ENCODE measurements around the gene C11orf98. TPM values are rescaled to one million over a fixed set of nuclear protein-coding genes. Genes with fewer than 3 reads are reported as not detected.

The C11orf98 gene
- total RNA-seq, 1 experiment from 2014 or later: 154 TPM

GRCh38 chr11:62664405-62665074 lies 470 bp downstream of the C11orf98 start:
- peak overlapping the region; percentile 95 for H3K27ac Mint-ChIP-seq
- H3K36me3 Mint-ChIP-seq: peaks cover 30% of the 10 kb centered on the region
- H3K9me3 Mint-ChIP-seq: no peaks in the 10 kb centered on the region
- ChIA-PET CTCF (interaction anchor here (0.7 to 2.2 kb wide), 18 partner anchors 11 to 270 kb away, joined by 3 to 10 read pairs (median 5); partner anchors contain the start of genes B3GAT3, BSCL2, EML3 and GANAB), POLR2A (interaction anchor here (0.8 to 3.2 kb wide), 33 partner anchors 8 to 191 kb away, joined by 3 to 42 read pairs (median 7); partner anchors contain the start of genes B3GAT3, BSCL2, EEF1G and GANAB)
- no peaks in the 10 kb centered on the region for H3K27me3 Mint-ChIP-seq (ENCODE audit: low read depth)
- peaks cover 16% of the 10 kb centered on the region for H3K4me1 Mint-ChIP-seq
- H3K4me3 Mint-ChIP-seq: peak overlapping the region; percentile 97
- TF ChIP-seq PRDM15 (CRISPR knock-in tag; IDR thresholded peaks at IDR 0.05) (peak; percentile 90), ERG (CRISPR knock-in tag; IDR thresholded peaks at IDR 0.05) (no peak), ZNF671 (CRISPR knock-in tag; IDR thresholded peaks at IDR 0.05) (no peak), TEAD4 (CRISPR knock-in tag; IDR thresholded peaks at IDR 0.05) (no peak)
- DNase-seq (ENCODE audit: low spot score) (peak; percentile 60), ATAC-seq (peak; percentile 29)

DNA sequence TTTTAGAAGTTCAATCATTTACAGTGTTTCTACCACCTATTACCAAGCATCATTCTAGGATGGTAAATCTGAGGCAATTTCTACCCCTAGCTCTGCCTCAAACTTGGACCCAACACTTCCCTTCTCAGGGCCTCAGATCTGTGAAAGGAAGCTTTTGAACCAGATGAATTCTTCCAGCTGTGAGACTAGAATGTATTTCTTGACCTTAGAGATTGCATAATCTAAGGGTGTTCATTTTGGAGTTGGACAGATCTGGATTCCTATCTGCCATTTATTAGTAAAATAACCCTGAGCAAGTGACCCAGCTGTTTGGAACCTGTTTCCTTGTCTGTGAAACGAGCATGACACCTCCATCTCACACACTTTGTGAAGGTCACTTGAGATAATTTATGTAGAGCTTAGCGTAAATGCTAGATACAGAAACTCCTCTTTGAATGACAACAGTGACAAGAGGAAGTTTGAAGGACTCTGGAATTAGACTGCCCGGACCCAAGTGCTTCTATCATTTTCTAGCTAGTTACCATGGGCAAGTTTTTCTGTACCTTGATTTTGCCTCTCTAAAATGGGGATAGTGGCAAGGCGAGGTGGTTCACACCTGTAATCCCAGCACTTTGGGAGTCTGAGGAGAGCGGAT lies 8.1 kb downstream of the C11orf98 start:
- CTCF ChIA-PET: interaction anchor here (1.0 kb wide), 1 partner anchor 38 kb away, joined by 4 read pairs; no protein-coding TSS in a partner anchor
- H3K4me3 Mint-ChIP-seq: no peak overlapping the region
- H3K27me3 Mint-ChIP-seq (ENCODE audit: low read depth): no peaks in the 10 kb centered on the region
- DNase-seq (ENCODE audit: low spot score) (no peak), ATAC-seq (no peak)
- H3K9me3 Mint-ChIP-seq: no peaks in the 10 kb centered on the region
- H3K27ac Mint-ChIP-seq: no peak overlapping the region
- POLR2A ChIA-PET: interaction anchor here (0.6 to 2.5 kb wide), 4 partner anchors 8 to 43 kb away, joined by 3 to 13 read pairs (median 4); partner anchors contain the start of genes C11orf98, CSKMT and UQCC3
- no peaks in the 10 kb centered on the region for H3K36me3 Mint-ChIP-seq
- peaks cover 8% of the 10 kb centered on the region for H3K4me1 Mint-ChIP-seq
- TF ChIP-seq TCF7 (CRISPR knock-in tag; IDR thresholded peaks at IDR 0.05; ENCODE audit: low read depth) (no peak), NFYB (CRISPR knock-in tag; conservative IDR thresholded peaks at IDR 0.05; ENCODE audit: low read depth) (no peak), CDX4 (CRISPR knock-in tag; IDR thresholded peaks at IDR 0.05; ENCODE audit: borderline replicate concordance) (no peak), USF2 (CRISPR knock-in tag; IDR thresholded peaks at IDR 0.05) (no peak), RORB (CRISPR knock-in tag; IDR thresholded peaks at IDR 0.05) (no peak), CTCF (IDR thresholded peaks at IDR 0.05) (no peak), ZNF138 (CRISPR knock-in tag; conservative IDR thresholded peaks at IDR 0.05) (no peak), HMGA2 (CRISPR knock-in tag; IDR thresholded peaks at IDR 0.05) (no peak), ATF6 (CRISPR knock-in tag; IDR thresholded peaks at IDR 0.05) (no peak), MYBL2 (CRISPR knock-in tag; IDR thresholded peaks at IDR 0.05) (no peak), GABPB1 (CRISPR knock-in tag; IDR thresholded peaks at IDR 0.05) (no peak), MXD4 (CRISPR knock-in tag; IDR thresholded peaks at IDR 0.05; ENCODE audit: borderline replicate concordance) (no peak), JAZF1 (CRISPR knock-in tag; IDR thresholded peaks at IDR 0.05) (no peak), ZNF232 (CRISPR knock-in tag; IDR thresholded peaks at IDR 0.05) (no peak), ZNF671 (CRISPR knock-in tag; IDR thresholded peaks at IDR 0.05) (no peak), SP1 (CRISPR knock-in tag; conservative IDR thresholded peaks at IDR 0.05) (no peak)
- TF ChIP-seq, protein P1, sequence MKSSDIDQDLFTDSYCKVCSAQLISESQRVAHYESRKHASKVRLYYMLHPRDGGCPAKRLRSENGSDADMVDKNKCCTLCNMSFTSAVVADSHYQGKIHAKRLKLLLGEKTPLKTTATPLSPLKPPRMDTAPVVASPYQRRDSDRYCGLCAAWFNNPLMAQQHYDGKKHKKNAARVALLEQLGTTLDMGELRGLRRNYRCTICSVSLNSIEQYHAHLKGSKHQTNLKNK (CRISPR knock-in tag; IDR thresholded peaks at IDR 0.05): no peak
- TF ChIP-seq, protein P2, sequence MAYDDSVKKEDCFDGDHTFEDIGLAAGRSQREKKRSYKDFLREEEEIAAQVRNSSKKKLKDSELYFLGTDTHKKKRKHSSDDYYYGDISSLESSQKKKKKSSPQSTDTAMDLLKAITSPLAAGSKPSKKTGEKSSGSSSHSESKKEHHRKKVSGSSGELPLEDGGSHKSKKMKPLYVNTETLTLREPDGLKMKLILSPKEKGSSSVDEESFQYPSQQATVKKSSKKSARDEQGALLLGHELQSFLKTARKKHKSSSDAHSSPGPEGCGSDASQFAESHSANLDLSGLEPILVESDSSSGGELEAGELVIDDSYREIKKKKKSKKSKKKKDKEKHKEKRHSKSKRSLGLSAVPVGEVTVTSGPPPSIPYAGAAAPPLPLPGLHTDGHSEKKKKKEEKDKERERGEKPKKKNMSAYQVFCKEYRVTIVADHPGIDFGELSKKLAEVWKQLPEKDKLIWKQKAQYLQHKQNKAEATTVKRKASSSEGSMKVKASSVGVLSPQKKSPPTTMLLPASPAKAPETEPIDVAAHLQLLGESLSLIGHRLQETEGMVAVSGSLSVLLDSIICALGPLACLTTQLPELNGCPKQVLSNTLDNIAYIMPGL (CRISPR knock-in tag; IDR thresholded peaks at IDR 0.05): no peak

Data from WTC11 (cell line).